Measurements from ENCODE around the gene LNP1. TPM values are rescaled to one million over a fixed set of nuclear protein-coding genes. Genes with fewer than 3 reads are reported as not detected.

LNP1 gene
- total and polyA plus RNA-seq, 10 donors = 0.52 to 2.6 (median 1.4) TPM

GRCh38 chr3:100424261-100424660, 22.9 kb downstream of the LNP1 start:
- WGBS, 5 donors = 87 to 94% (median 91%) methylated on average over 2 of the region's 2 CpGs
- DNase-seq = no peak
- Histone ChIP-seq H3K4me3 (no peak overlapping the region), H3K27me3 (replicated peaks in 1 of 7) (no peaks in the 10 kb centered on the region), H3K4me1 (peaks cover 0 to 6% (median 0%) of the 10 kb centered on the region in 6 donors), H3K9me3 (no peaks in the 10 kb centered on the region), H3K27ac (no peak overlapping the region), H3K36me3 (no peaks in the 10 kb centered on the region)
- intact Hi-C loops (cut with DNase I; ENCODE audit: low total_unique reads) = no loop called here
- no peak for TF ChIP-seq POLR2AphosphoS5 (IDR thresholded peaks at IDR 0.05)
- TF ChIP-seq POLR2A (IDR thresholded peaks at IDR 0.05) = no peak
- TF ChIP-seq CTCF (IDR thresholded peaks at IDR 0.05 in 8 of 11, conservative IDR thresholded peaks at IDR 0.05 in 3 of 11) = no peak

- H3K4me3 ChIP-seq = no peak overlapping the region
- no peaks in the 10 kb centered on the region for H3K9me3 ChIP-seq
- WGBS, 5 donors = 74 to 100% (median 88%) methylated on average over 1 of the region's 1 CpG
- H3K27me3 ChIP-seq (replicated peaks in 1 of 7) = no peaks in the 10 kb centered on the region
- no peak overlapping the region for H3K27ac ChIP-seq
- intact Hi-C loops (cut with DNase I; ENCODE audit: low total_unique reads) = no loop called here
- TF ChIP-seq POLR2A (IDR thresholded peaks at IDR 0.05) = no peak
- no peak for TF ChIP-seq POLR2AphosphoS5 (IDR thresholded peaks at IDR 0.05)
- TF ChIP-seq CTCF (IDR thresholded peaks at IDR 0.05 in 8 of 11, conservative IDR thresholded peaks at IDR 0.05 in 3 of 11) = no peak
- no peak for DNase-seq
- no peaks in the 10 kb centered on the region for H3K36me3 ChIP-seq
- H3K4me1 ChIP-seq = no peaks in the 10 kb centered on the region
Measured at GRCh38 chr3:100425316-100425715, 24.0 kb downstream of the LNP1 start.

GRCh38 chr3:100426067-100426682, 24.8 kb downstream of the LNP1 start:
- Histone ChIP-seq H3K36me3 (no peaks in the 10 kb centered on the region), H3K27ac (no peak overlapping the region), H3K4me1 (no peaks in the 10 kb centered on the region), H3K4me3 (no peak overlapping the region), H3K27me3 (replicated peaks in 1 of 7) (no peaks in the 10 kb centered on the region), H3K9me3 (no peaks in the 10 kb centered on the region)
- no peak for TF ChIP-seq POLR2A (IDR thresholded peaks at IDR 0.05)
- no peak for TF ChIP-seq POLR2AphosphoS5 (IDR thresholded peaks at IDR 0.05)
- TF ChIP-seq CTCF (IDR thresholded peaks at IDR 0.05 in 8 of 11, conservative IDR thresholded peaks at IDR 0.05 in 3 of 11) = no peak
- 59 to 88% (median 78%) methylated on average over 8 of the region's 8 CpGs for WGBS, 5 donors
- DNase-seq = no peak
- intact Hi-C loops (cut with DNase I; ENCODE audit: low total_unique reads) = no loop called here

- no peak for DNase-seq
- no peaks in the 10 kb centered on the region for H3K36me3 ChIP-seq
- H3K9me3 ChIP-seq = no peaks in the 10 kb centered on the region
- H3K27me3 ChIP-seq (replicated peaks in 1 of 7) = no peaks in the 10 kb centered on the region
- WGBS, 5 donors = 68 to 83% (median 77%) methylated on average over 2 of the region's 2 CpGs
- TF ChIP-seq POLR2A (IDR thresholded peaks at IDR 0.05) (no peak), CTCF (IDR thresholded peaks at IDR 0.05 in 8 of 11, conservative IDR thresholded peaks at IDR 0.05 in 3 of 11) (no peak), POLR2AphosphoS5 (IDR thresholded peaks at IDR 0.05) (no peak)
- H3K4me1 ChIP-seq = no peaks in the 10 kb centered on the region
- no peak overlapping the region for H3K27ac ChIP-seq
- intact Hi-C loops (cut with DNase I; ENCODE audit: low total_unique reads) = no loop called here
- no peak overlapping the region for H3K4me3 ChIP-seq
Measured at GRCh38 chr3:100427699-100428098, 26.4 kb downstream of the LNP1 start.

All from spleen (tissue), 11 donors.